GM19193 (cell line): Measurements from ENCODE around the gene TRAF5.

Experiments
- POLR2A ChIP-seq: IDR thresholded peaks from 4 replicates; pipeline ENCODE4 v1.6.1; 2011; ENCODE audit not compliant: insufficient read depth, insufficient read length; ENCODE audit errors: extremely low read depth

TRAF5 gene

GRCh38 chr1:211352985-211353515 is 26.4 kb downstream of the TRAF5 start:
- TF ChIP-seq POLR2A, result no peak

GRCh38 chr1:211353562-211354212 is 27.1 kb downstream of the TRAF5 start:
- TF ChIP-seq POLR2A, result no peak

- TF ChIP-seq POLR2A, result no peak
These were observed 29.2 kb downstream of the TRAF5 start for GRCh38 chr1:211355873-211356272.

- no peak for TF ChIP-seq POLR2A
These were observed 30.2 kb downstream of the TRAF5 start for GRCh38 chr1:211356723-211357407.

GRCh38 chr1:211358685-211359084 is 32.1 kb downstream of the TRAF5 start:
- no peak for TF ChIP-seq POLR2A

- TF ChIP-seq POLR2A, result no peak
These were observed 33.2 kb downstream of the TRAF5 start for GRCh38 chr1:211359876-211360275.

- no peak for TF ChIP-seq POLR2A
These were observed 34.6 kb downstream of the TRAF5 start for GRCh38 chr1:211361202-211361601.

GRCh38 chr1:211369640-211370039 is 43.0 kb downstream of the TRAF5 start:
- no peak for TF ChIP-seq POLR2A

- TF ChIP-seq POLR2A, result no peak
These were observed 44.0 kb downstream of the TRAF5 start for GRCh38 chr1:211370669-211371068.

GRCh38 chr1:211371406-211372105 is 44.9 kb downstream of the TRAF5 start:
- no peak for TF ChIP-seq POLR2A

GRCh38 chr1:211372463-211372862 is 45.8 kb downstream of the TRAF5 start:
- TF ChIP-seq POLR2A, result no peak

GRCh38 chr1:211375146-211375818 is 48.6 kb downstream of the TRAF5 start:
- TF ChIP-seq POLR2A, result no peak

GRCh38 chr1:211375949-211376348 is 49.3 kb downstream of the TRAF5 start:
- no peak for TF ChIP-seq POLR2A

- TF ChIP-seq POLR2A, result no peak
These were observed 50.3 kb downstream of the TRAF5 start for GRCh38 chr1:211376807-211377470.

GRCh38 chr1:211377539-211378450 is 51.2 kb downstream of the TRAF5 start:
- no peak for TF ChIP-seq POLR2A
